NCI-H2029 (cell line): ENCODE measurements around the gene TBC1D3G.
"Not testable (repeated sequence)": the region's sequence is repeated elsewhere in the genome, so short reads cannot be mapped to it uniquely, and the experiment has no call there.

Experiments
- DNase-seq: peaks from one replicate; lab custom pipeline; 2025; lab: John Stamatoyannopoulos, UW

Gene TBC1D3G

DNA sequence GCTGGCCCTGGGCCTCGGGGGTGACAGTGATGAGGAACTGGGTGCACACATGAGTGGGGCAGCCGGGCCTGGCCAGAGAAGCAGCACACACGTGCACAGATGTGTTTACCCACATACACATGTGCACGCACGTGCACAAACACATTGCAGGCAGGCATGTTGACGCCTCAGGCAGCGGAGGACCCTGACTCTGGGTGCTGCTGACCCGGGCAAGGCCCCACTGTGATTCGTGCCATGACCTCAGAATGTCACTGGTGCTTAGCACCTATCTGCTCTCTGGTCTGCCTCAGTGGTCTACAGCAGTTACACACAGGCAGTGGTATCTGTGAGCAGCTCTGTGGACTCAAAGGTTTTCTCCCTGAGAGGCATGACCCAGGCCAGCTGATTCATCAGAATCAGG is at the start of gene TBC1D3G:
Gene TBC1D3G, plus strand, starts transcription at position 301 of the 400 bp plus-strand sequence. CDS start 1,528 bp downstream, outside the sequence.
- not testable (repeated sequence) for DNase-seq

DNA sequence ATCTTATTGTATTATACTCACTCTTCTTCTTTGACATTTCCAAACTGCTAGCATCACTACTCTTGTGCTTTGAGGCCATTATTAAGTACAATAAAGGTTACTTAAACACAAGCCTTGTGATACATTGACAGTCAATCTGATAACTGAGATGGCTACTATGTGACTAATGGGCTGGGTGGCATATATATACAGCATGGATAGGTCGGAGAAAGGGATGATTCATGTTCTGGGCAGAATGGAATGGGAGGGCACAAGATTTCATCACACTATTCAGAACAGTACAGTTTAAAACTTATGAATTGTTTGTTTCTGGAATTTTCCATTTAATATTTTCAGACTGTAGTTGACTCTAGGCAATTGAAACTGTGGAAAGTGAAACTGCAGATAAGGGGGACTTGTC is 40.4 kb upstream of the TBC1D3G start:
- not testable (repeated sequence) for DNase-seq

DNA sequence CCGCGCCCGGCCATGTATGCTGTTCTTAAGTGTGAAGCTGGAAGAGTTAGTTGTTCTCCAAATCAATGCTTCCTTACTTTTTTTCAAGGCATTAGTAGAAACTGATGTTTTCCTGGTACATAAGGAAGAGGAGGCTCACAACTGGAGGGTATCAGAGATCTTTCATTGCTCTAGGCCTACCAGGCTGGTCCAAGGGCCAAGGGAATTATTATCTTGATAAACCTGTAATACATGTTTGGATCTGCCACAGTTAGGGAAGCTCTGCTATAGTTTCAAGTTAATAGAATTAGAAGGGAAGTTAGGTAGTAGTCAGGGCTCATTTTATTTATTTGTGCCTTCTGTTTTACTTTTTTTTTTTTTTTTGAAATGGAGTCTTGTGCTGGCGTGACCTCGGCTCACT is 39.5 kb upstream of the TBC1D3G start:
- DNase-seq, result not testable (repeated sequence)

- not testable (repeated sequence) for DNase-seq
Observed at GRCh38 chr17:36289965-36290612, 33.6 kb upstream of the TBC1D3G start.

- not testable (repeated sequence) for DNase-seq
Observed at GRCh38 chr17:36295161-36295560, 28.5 kb upstream of the TBC1D3G start.

GRCh38 chr17:36315736-36316135 is 7.9 kb upstream of the TBC1D3G start:
- DNase-seq, result not testable (repeated sequence)

- not testable (repeated sequence) for DNase-seq
Observed at GRCh38 chr17:36362496-36362895, 38.8 kb downstream of the TBC1D3G start.

DNA sequence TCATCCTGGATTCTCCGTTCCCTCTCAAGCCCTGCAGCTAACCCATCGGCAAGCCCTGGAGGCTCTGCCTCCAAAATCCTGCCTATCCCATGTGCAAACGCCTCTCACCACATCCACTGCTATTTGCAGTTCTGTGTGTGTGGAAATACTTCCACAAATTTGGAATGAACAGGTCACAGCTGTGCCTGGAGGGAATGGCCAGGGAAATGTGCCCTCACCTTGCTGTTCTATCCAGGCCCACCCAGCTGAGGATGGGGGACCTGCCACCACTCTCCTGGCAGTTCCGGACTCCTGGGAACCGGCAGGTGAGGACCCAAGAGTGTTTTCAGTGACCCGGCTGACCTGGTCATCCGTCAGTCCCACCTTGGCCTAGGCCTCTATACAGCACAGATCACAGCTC is 52.3 kb downstream of the TBC1D3G start:
- DNase-seq, result not testable (repeated sequence)
